GM19452 (cell line): ENCODE data around the gene PDCD1.
"Not testable (repeated sequence)": the region's sequence is repeated elsewhere in the genome, so short reads cannot be mapped to it uniquely, and the experiment has no call there.

Experiments used
- ATAC-seq: cut with Tn5 transposase; IDR thresholded peaks from one replicate; pipeline ENCODE4 v1.9.1; 2021; ENCODE audit not compliant: unreplicated experiment

PDCD1 gene

DNA sequence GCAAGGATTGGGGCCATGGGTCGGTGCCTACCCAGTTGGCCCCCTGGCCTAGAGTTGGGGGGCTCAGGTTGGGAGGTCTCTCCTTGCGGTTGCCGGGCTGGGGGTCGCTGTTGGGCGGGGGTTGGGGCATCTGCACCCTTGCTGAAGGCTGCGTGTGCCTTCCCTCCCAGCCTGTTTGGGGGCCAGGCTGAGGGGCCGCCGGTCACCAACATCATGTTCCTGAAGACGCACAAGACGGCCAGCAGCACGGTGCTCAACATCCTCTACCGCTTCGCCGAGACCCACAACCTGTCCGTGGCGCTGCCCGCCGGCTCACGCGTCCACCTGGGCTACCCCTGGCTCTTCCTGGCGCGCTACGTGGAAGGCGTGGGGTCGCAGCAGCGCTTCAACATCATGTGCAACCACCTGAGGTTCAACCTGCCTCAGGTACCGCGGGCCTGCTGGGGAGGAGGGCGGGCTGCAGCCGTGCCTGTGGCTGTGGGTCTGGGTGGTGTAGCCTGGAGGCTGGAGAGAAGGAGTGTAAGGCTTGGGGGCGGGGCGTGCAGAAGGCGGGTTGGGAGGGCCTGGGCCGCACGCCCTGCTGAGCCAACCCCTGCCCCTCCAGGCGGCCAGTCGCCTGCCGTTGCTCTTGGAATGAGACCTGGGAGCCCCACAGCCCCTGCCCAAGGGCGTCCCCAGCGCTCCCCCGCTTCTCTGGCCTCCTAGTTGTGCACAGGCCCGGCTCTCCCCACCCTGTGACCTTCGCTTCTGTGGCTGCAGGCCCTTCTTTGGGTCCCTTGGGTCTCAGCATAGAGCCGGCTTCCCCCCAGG lies 56.9 kb downstream of the PDCD1 start:
- no peak for ATAC-seq

DNA sequence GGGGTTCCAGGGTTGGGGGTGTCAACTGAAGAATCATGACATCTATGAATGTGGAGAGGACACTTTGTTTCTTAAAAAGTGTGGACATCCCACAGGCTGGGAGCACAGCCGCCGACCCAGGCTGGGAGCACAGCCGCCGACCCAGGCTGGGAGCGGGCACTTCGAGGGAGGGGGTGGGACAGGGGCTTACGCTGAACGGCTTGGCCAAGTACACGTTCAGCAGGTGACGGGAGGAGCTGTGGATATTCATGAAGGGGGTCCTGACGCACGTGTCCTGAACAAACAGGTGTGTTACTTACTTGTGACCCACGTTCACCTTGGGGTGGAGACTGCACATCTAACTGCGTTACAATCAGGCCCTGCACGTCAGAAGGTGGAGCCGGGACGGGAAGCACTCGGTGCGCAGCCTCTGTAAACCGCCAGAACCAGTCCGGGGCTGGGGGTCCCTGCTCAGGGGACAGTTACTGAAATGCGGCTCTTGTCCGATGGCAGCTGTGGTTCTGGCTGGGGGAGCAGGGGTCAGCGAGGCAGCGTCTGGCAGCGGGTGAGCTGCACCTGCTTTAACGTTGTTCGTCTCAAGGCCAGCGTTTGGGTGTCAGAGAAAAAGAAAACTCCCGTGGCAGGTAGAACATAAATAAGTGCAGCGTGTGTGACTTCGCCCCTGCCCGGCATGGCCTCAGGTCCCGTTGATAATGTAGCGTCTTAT lies 58.3 kb downstream of the PDCD1 start:
- not testable (repeated sequence) for ATAC-seq
